Endometrium (tissue), 2 donors: Measurements from ENCODE around the gene ARFIP2.

Experiments
- FAIRE-seq: peaks from 2 replicates; lab custom pipeline; 2012; peaks lifted over from hg19 to GRCh38; lab: Jason Lieb, UNC
- donor health status: control.
- donor health status: control.

ARFIP2 gene

DNA sequence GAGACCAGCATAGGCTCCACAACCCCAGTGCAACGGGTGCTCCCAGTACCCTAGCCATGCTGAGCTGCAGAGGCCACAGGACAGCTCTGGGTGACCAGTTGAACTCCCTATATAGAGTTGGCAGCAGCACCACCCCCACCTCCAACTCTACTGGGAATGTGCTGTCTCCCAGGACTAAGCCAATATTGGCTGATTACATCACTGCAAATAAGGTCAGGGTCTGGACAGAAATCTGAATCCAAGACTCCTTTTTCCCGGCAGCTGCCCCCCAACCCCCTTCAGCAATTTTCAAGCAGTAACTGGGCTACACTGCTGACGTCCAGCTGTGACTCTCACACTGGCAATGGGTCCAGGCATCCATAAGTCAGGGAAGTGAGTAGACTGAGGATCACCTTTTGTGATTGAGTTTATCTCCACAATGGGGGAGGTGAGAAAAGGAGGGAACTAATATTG, 40.2 kb downstream of the ARFIP2 start, which contains the start of gene HPX:
HPX (minus strand) TSS at position 82 of the 453 bp plus-strand sequence; CDS start at position 58, 24 bp downstream.
- FAIRE-seq, result no peak

DNA sequence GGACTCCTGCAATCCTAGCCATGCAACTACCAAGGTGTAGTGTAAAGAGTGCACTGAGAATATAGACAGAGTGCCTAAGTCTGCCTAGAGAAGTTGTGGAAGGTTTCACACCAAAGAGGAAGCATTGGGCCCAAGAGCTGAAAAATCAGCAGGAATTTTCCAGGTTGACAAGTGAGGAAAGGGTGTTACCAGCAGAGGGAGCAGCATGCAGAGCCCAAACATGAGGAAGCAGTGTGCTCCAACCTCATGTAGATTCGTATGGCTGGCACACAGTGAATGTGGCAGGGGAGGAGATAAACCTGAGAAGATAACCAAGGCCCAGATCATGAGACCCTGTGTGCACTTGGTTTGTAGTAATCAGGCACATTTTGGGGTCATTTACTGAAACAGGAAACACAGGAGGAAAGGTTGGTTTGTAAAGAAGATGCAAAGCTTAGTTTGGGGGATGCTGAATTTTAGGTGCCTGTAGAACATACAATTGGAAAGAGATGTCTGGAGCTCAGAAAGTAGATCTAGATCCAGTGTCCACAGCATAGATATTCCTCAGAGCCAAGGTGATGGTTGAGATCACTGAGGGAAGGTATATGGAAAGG, 42.1 kb downstream of the ARFIP2 start:
- FAIRE-seq, result no peak

DNA sequence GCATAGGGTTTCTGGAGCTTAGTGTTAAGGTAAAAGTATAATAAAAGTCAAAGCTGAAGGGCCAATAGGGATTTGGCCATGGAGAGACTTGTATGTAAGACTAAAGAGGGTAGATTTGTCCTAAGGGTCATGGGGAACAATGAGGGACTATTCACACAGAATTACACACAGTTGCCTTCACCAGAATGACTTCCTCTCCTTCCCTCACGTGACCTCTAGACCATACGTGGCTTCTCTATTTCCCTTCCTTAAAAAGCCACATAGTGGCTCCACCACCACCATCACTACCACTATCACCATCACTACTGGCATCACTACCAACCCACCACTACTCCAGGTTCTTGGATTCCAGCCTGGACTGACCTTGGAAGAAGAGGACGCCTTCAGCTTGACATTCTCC, 43.1 kb downstream of the ARFIP2 start:
- FAIRE-seq, result no peak

DNA sequence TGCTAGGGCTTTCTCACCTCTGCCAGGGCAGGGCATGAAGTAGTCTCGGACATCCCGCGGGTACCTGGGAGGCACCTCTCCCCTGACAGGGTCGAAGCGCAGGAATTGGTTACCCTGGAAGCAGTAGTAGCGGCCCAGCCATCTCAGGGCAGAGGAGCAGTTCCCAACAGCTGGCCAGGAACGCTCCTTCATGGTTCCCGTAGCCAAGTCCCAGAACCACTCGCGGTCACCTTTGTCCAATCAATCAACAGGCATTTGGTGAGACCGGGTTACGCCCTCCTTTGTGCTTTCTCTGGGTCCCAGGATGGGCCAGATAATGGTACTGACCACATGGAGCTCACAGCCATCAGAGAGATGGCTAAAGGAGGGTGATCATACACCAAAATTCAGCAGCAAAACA, 43.7 kb downstream of the ARFIP2 start:
- no peak for FAIRE-seq

DNA sequence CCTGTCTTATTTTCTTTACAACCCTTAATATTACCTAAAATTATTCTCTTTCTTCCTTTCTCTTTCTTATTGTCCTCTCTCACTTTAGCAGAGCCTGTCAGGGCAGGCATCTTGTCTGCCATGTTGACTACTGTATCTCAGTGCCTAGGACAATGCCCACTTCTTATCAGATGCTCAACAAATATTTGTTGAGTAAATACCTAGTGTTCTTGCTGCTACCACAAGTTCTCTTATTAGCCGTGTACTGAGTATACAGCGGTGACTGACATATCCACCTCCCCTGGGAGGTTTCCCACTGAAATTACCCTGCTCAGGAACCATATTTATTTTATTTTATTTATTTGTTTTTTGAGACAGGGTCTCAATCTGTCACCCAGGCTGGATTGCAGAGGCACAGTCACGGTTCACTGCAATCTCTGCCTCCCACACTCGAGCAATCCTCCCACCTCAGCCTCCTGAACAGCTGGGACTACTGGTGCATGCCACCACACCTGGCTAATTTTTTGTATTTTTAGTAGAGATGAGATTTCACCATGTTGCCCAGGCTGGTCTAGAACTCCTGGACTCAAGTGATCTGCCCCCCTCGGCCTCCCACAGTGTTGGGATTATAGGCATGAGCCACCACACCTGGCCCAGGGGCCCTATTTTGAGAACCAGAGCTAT, 47.0 kb downstream of the ARFIP2 start:
- FAIRE-seq, result no peak

DNA sequence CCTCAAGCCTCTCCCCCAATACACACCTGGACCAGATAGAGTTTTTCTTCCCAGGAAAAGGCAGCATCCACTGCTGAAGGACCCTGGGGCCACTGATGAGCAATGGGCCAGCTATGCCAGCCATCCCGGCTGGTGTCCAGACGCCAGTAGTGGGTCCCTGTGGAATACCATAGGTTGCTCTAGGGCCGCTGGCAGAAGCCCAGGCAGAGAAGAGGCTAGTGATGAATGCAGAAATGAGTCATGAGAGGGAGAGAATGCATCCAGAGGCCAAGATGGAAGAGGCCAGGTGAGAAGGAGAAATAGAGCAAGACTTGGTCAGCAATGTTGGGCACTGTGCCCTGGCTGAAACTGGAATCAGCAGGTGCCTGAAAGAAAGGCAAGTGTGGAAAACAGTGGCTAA, 49.3 kb downstream of the ARFIP2 start:
- FAIRE-seq, result no peak

DNA sequence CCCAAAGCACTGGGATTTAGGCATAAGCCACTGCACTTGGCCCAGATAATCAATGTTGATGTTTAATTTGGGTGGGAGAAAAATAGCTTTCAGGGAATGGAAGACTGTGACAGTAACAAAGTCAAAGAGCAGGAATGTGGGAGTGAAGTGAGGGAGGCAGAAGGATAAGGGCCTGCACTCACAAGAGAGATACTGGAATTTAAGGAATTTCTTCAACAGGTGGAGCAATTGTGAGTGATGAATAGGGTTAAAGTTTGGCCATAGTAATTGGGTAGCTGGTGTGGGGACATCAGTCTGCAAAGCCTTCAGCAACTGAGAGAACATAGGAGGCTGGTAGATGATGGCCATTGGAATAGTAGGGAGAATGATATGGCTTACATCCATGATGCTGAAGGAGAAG, 53.6 kb downstream of the ARFIP2 start:
- FAIRE-seq, result no peak
